Measurements from ENCODE around the gene PARD6B.
"Not testable (repeated sequence)": the region's sequence is repeated elsewhere in the genome, so short reads cannot be mapped to it uniquely, and the experiment has no call there.

The PARD6B gene

GRCh38 chr20:50735813-50736212, 4.4 kb downstream of the PARD6B start:
- DNase-seq (ENCODE audit: extremely low spot score, insufficient read length, low read depth) = no peak
- FAIRE-seq = no peak

DNA sequence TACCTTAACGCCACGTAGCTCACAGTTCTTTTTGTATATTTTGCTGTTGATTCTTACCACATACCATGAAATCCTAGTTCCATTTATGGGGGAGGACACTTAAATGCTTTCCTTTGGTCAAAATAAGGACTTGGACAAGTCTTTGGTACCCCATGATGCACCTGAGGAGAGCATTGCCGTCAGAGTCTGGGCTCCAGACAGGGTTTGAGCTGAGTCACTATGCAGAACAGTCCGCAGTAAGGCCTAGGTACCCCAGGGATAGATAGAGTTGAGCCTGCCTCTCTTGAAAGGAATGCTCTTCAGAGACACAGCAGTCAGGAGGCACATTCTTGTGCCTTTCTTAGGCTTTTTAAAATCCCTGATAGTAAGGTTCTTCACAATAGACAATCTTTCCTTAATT, 6.0 kb downstream of the PARD6B start:
- no peak for DNase-seq (ENCODE audit: extremely low spot score, insufficient read length, low read depth)
- FAIRE-seq = no peak

DNA sequence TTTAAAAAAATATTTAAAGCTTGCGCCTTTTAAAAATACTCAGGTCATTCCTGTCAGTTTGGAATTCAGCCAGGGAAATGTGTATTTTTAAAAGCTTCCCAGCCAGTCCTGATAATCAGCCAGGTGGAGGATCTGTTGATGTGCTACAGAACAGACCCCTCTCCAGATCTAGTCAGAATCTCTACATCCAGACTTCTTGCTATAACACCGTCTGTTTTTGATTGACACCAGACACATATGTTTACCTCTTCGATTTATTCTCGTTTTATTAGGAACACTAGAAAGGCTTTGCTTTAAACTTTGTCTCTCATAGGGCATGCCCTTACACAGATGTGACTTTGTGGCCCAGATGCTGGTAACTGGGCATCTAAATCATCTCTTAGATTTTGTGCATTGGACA, 11.7 kb downstream of the PARD6B start:
- no peak for DNase-seq (ENCODE audit: extremely low spot score, insufficient read length, low read depth)
- no peak for FAIRE-seq

DNA sequence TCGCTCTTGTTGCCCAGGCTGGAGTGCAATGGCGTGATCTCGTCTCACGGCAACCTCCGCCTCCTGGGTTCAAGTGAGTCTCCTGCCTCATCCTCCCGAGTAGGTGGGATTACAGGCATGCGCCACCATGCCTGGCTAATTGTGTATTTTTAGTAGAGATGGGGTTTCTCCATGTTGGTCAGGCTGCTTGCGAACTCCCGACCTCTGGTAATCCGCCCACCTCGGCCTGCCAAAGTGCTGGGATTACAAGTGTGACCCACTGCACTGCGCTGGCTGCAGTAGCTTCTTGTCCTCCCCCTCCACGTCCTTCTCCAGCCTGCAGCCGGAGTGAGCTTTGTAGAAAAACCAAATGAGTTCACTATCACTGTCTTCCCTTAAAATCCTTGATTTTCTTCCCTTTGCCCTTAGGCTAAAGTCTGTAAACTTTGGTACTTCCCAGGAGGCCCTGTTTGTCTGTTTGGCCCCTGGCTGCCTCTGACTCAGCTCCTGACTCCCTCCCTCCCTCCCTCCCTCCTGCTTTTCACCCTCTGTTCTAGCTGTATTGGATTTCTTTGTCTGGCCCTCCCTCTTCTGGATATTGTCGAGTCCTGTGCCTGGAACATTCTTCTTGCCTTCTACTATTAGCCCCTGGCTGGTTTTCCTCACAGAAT, 12.9 kb downstream of the PARD6B start:
- FAIRE-seq (no peak), DNase-seq (ENCODE audit: extremely low spot score, insufficient read length, low read depth) (no peak)

DNA sequence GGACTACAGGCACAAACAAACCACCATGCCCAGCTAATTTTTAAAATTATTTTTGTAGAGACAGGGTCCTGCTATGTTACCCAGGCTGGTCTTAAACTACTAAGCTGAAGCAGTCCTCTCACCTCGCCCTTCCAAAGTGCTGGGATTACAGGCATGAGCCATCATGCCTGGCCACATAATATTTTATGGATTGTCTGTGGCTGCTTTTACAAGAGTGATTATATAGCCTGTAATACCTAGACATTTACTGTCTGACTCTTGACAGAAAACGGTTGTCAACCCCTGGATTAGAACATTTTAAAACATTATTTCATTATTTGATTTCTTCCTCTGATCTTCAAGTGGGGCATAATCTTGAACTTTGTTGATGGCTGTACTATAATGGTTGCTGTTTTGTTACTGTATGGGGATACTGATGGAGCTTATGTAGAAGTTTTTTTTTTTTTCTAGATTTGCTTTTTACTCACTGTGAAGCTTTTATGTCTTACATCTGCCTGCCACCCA, 14.3 kb downstream of the PARD6B start:
- FAIRE-seq (no peak), DNase-seq (ENCODE audit: extremely low spot score, insufficient read length, low read depth) (no peak)

- DNase-seq (ENCODE audit: extremely low spot score, insufficient read length, low read depth) = no peak
- FAIRE-seq = no peak
Measured at GRCh38 chr20:50746138-50746940, 15.0 kb downstream of the PARD6B start.

GRCh38 chr20:50747275-50747674, 15.9 kb downstream of the PARD6B start:
- DNase-seq (ENCODE audit: extremely low spot score, insufficient read length, low read depth) (no peak), FAIRE-seq (no peak)

DNA sequence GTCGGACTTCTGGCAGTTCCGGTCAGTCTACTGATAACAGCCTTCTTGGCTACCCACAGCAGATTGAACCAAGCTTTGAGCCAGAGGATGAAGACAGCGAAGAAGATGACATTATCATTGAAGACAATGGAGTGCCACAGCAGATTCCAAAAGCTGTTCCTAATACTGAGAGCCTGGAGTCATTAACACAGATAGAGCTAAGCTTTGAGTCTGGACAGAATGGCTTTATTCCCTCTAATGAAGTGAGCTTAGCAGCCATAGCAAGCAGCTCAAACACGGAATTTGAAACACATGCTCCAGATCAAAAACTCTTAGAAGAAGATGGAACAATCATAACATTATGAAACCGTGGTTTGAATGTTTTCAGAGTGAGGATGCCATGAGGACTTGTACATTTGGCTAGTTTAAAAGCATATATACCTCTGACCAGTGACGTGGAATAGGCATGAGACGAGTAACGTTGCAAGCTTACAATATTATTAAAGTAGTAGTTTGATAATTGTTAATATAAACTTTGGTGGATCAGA, 18.8 kb downstream of the PARD6B start:
- FAIRE-seq (no peak), DNase-seq (ENCODE audit: extremely low spot score, insufficient read length, low read depth) (no peak)

- FAIRE-seq (no peak), DNase-seq (ENCODE audit: extremely low spot score, insufficient read length, low read depth) (no peak)
Measured at GRCh38 chr20:50753152-50753551, 21.8 kb downstream of the PARD6B start.

- FAIRE-seq = no peak
Measured at GRCh38 chr20:50754420-50754819, 23.0 kb downstream of the PARD6B start.

DNA sequence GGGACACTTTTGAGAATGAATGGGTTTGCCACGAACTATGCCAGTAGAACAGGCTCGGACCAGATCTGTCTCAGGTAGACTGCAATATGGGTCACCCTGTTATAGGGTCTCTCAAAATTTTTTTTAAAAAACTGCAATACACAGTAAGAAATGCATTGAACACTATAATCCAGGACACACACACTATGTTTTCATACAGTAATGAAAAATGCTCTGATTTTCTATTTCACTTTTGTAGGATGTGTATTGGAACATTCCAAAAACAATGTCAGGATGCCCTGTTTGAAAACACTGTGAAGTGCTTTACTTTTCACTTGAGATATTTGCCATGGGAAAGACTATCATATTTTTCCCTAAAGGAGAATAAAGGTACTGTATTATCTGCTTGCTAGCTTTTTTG, 25.1 kb downstream of the PARD6B start:
- DNase-seq (ENCODE audit: extremely low spot score, insufficient read length, low read depth) = no peak
- FAIRE-seq = no peak

More at GRCh38 chr20:50754420-50754819, 23.0 kb downstream of the PARD6B start:
- DNase-seq (ENCODE audit: extremely low spot score, insufficient read length, low read depth) = no peak

- DNase-seq (ENCODE audit: extremely low spot score, insufficient read length, low read depth) (no peak), FAIRE-seq (no peak)
Measured at GRCh38 chr20:50758469-50758868, 27.1 kb downstream of the PARD6B start.

- DNase-seq (ENCODE audit: extremely low spot score, insufficient read length, low read depth) = no peak
- FAIRE-seq = no peak
Measured at GRCh38 chr20:50758992-50759391, 27.6 kb downstream of the PARD6B start.

- DNase-seq (ENCODE audit: extremely low spot score, insufficient read length, low read depth) (no peak), FAIRE-seq (no peak)
Measured at GRCh38 chr20:50759678-50760077, 28.3 kb downstream of the PARD6B start.

GRCh38 chr20:50762045-50762422, 30.7 kb downstream of the PARD6B start:
- FAIRE-seq (no peak), DNase-seq (ENCODE audit: extremely low spot score, insufficient read length, low read depth) (no peak)

DNA sequence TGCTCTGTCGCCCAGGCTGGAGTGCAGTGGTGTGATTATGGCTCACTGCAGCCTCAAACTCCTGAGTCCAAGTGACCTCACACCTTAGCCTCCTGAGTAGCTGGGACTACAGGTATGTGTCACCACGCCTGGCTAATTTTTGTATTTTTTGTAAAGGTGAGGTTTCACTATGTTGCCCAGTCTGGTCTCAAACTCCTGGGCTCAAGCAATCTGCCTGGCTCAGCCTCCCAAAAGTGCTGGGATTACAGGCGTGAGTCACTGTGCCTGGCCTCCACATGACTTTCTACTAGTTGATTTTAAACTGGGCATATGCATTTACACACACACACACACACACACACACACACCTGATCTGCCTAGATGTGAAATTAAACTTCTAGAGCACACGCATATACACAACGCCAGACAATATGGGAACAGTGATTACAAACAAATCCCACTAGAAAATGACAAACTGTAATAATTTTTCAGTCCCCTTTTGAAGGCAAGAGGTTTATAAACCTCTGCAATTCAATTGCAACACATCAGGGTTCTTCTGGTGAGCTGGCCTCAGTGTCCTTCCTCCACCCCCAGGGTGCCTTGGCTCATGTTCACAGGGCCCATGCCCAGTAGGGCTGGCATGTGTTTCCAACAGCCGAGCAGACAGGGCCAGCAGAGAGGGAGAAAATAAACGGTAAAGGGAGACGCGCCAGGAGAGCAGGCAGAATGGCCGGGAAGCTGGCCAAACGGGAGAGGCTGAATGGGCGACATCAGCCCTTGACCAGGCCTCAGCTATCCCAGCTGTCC, 31.2 kb downstream of the PARD6B start:
- FAIRE-seq = no peak
- no peak for DNase-seq (ENCODE audit: extremely low spot score, insufficient read length, low read depth)

- not testable (repeated sequence) for FAIRE-seq; DNase-seq (ENCODE audit: extremely low spot score, insufficient read length, low read depth)
Measured at GRCh38 chr20:50763550-50764458, 32.4 kb downstream of the PARD6B start.

DNA sequence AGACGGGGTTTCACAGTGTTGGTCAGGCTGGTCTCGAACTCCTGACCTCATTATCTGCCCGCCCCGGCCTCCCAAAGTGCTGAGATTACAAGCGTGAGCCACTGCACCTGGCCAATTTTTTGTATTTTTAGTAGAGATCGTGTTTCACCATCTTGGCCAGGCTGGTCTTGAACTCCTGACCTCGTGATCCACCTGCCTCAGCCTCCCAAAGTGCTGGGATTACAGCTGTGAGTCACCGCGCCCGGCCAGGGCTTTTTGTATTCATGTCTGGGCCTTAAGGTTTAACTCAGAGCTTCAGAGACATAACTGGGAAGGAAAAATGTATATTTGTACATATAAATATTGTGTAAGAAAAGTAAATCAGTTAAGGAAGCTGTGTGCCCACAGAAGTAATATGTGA, 33.9 kb downstream of the PARD6B start:
- not testable (repeated sequence) for FAIRE-seq; DNase-seq (ENCODE audit: extremely low spot score, insufficient read length, low read depth)

DNA sequence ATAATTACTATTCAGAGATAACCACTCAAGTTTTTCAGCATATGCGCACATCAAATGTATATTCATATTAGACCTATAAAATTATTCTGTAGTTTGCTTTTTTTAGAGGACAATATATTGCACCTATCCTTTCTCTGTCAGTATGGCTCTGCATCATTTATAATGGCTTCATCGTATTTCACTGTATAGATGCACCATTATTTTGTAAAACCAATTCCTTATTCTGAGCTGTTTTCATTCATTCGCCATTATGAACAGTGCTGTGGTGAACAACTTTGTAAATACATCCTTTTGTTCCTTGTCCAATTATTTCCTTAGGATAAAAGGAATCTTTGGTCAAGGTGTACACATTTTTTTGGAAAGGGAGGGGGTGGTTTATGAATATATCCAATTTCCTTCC, 34.3 kb downstream of the PARD6B start:
- DNase-seq (ENCODE audit: extremely low spot score, insufficient read length, low read depth) (no peak), FAIRE-seq (no peak)
